NB4 (cell line): ENCODE data around the gene ITGA11.

Source experiments
- CTCF ChIP-seq: IDR thresholded peaks from one replicate; pipeline ENCODE4 v1.5.1; 2012; ENCODE audit warnings: low read depth, low read length
- POLR2A ChIP-seq: IDR thresholded peaks from 2 replicates; pipeline ENCODE4 v1.6.1; 2011; ENCODE audit warnings: mild to moderate bottlenecking; ENCODE audit not compliant: insufficient read length; ENCODE audit errors: extremely low read depth

DNA sequence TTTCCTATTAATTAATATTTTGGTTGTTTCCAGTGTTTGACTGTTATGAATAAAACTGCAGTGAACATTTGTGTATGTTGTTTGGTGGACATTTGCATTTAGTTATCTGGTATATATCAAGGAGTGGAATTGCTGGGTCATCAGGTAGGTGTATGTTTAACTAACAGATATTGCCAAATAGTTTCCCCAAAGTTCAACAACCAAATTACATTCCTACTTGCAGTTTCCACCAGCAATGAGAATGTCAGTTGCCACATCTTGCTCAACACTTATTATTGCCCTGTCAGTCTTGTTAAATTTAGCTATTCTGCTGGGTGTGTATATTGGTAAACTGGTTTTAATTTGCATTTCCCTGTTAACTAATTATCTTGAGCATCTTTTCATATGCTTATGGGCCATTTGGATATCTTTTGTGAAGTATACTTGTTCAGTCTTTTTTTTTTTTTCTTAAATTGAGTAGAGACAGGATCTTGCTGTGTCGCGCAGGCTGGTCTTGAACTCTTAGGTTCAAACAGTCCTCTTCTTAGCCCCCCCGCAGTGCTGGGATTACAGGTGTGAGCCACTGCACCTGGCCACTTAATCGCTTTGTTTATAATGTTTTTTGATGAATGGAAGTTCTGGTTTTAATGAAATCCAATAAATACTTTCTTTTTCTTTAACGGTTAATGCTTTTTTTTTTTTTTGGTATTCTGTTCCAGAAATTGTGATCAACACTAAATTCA lies 146.5 kb downstream of the ITGA11 start:
- no peak for TF ChIP-seq CTCF
- TF ChIP-seq POLR2A = no peak
